ENCODE measurements around the gene KBTBD7.
A peak's percentile ranks its signal among the peaks of the same experiment; 100 is the strongest.

The KBTBD7 gene

DNA sequence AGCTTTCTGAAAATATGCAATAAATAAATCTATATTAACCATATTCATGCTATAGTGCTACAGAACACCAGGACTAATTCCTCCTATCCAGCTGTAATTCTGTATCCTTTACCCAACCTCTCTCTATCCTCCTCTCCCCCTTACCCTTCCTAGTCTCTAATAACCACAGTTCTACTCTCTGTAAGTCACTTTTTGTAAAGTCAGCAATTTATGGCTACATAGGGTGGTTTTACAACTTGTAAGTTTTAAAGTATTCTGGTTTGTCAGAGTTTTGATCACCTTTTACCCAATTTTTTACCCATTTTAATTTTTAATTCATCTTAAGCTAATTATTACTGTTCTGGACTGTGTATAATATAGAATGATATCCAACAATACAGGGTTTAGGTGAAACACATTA is 35.0 kb upstream of the KBTBD7 start:
- POLR2A ChIA-PET: no interaction called here
- Histone ChIP-seq H3K4me3 (ENCODE audit: control insufficient read depth in 1 of 7, extremely low read depth in 1 of 7, insufficient read depth in 4 of 7, low read depth in 2 of 7, low read length in 6 of 7) (no peak overlapping the region), H3K27me3 (replicated peaks in 2 of 5; ENCODE audit: control insufficient read depth in 4 of 5, insufficient read depth in 5 of 5, low read length in 4 of 5) (no peaks in the 10 kb centered on the region), H3K27ac (ENCODE audit: insufficient read depth in 1 of 2, low read depth in 1 of 2, low read length in 2 of 2, poor library complexity in 1 of 2, severe bottlenecking in 2 of 2) (no peak overlapping the region), H3K36me3 (ENCODE audit: control insufficient read depth in 4 of 4, insufficient read depth in 4 of 4, low read length in 3 of 4) (peaks cover 3 to 26% (median 19%) of the 10 kb centered on the region in 4 experiments), H3K4me1 (ENCODE audit: control extremely low read depth in 1 of 4, control insufficient read depth in 4 of 4, insufficient read depth in 4 of 4, low read length in 3 of 4) (peaks cover 0 to 2% (median 0%) of the 10 kb centered on the region in 4 experiments), H3K9me3 (ENCODE audit: control extremely low read depth in 1 of 5, control insufficient read depth in 4 of 5, insufficient read depth in 2 of 5, low read depth in 1 of 5, low read length in 4 of 5) (no peaks in the 10 kb centered on the region)
- no peak for DNase-seq
- CTCF ChIA-PET: interaction anchor here (0.8 to 1.0 kb wide), 2 partner anchors 155 to 156 kb away, joined by 4 to 5 read pairs; no protein-coding TSS in a partner anchor

DNA sequence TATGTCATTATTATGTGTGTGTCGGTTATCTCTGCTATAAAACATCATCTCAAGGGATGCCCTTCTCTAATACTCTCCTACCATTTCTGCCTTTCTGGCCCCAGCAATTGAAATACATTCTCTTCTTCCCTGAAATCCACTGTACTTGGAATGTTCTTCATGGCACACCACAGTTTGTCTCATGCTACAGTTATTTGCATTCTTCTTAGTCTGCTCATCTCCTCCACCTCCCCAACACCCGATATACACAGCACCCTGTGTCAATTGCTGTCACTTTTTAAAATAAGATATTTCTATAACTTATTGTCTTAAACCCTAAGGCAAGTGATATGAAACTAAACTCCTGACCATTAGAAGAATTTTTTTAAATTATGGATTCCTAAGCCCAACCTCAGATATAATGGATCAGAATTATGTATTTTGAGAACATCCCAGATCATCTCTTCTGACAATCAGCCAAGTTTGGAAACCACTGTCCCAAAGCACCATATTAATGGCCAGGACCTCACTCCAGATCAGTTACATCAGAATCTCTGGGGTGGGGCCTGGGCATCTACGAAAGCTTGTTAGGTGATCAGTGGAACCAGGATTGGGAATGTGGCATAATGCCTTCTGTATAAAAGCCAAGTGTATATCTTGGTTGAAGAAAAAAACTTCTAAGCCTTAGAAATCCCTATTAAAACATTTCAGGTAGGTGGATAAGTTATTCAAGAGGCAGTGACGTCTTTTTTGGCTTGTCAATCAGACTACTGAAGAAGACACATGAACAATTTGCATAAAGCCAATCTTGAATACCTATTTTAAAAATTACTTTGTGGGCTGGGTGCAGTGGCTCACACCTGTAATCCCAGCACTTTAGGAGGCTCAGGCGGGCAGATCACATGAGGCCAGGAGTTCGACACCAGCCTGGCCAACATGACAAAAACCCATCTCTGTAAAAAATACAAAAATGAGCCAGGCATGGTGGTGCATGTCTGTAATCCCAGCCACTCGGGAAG is 30.0 kb upstream of the KBTBD7 start:
- DNase-seq: no peak
- H3K4me3 ChIP-seq (ENCODE audit: control insufficient read depth in 1 of 7, extremely low read depth in 1 of 7, insufficient read depth in 4 of 7, low read depth in 2 of 7, low read length in 6 of 7): no peak overlapping the region
- H3K9me3 ChIP-seq (ENCODE audit: control extremely low read depth in 1 of 5, control insufficient read depth in 4 of 5, insufficient read depth in 2 of 5, low read depth in 1 of 5, low read length in 4 of 5): no peaks in the 10 kb centered on the region
- no peaks in the 10 kb centered on the region for H3K4me1 ChIP-seq (ENCODE audit: control extremely low read depth in 1 of 4, control insufficient read depth in 4 of 4, insufficient read depth in 4 of 4, low read length in 3 of 4)
- 98% methylated on average over 4 of the region's 7 CpGs for WGBS (ENCODE audit: insufficient coverage)
- no peaks in the 10 kb centered on the region for H3K27me3 ChIP-seq (replicated peaks in 2 of 5; ENCODE audit: control insufficient read depth in 4 of 5, insufficient read depth in 5 of 5, low read length in 4 of 5)
- no peak overlapping the region for H3K27ac ChIP-seq (ENCODE audit: insufficient read depth in 1 of 2, low read depth in 1 of 2, low read length in 2 of 2, poor library complexity in 1 of 2, severe bottlenecking in 2 of 2)
- ChIA-PET CTCF (no interaction called here), POLR2A (no interaction called here)
- H3K36me3 ChIP-seq (ENCODE audit: control insufficient read depth in 4 of 4, insufficient read depth in 4 of 4, low read length in 3 of 4): peaks cover 0 to 27% (median 14%) of the 10 kb centered on the region in 4 experiments

- ChIA-PET POLR2A (no interaction called here), CTCF (interaction anchor here (0.7 to 1.6 kb wide), 11 partner anchors 9 to 168 kb away, joined by 3 to 22 read pairs (median 3); no protein-coding TSS in a partner anchor)
- Histone ChIP-seq H3K36me3 (ENCODE audit: control insufficient read depth in 4 of 4, insufficient read depth in 4 of 4, low read length in 3 of 4) (peaks cover 0 to 20% (median 14%) of the 10 kb centered on the region in 4 experiments), H3K27me3 (replicated peaks in 2 of 5; ENCODE audit: control insufficient read depth in 4 of 5, insufficient read depth in 5 of 5, low read length in 4 of 5) (no peaks in the 10 kb centered on the region), H3K4me1 (ENCODE audit: control extremely low read depth in 1 of 4, control insufficient read depth in 4 of 4, insufficient read depth in 4 of 4, low read length in 3 of 4) (no peaks in the 10 kb centered on the region), H3K9me3 (ENCODE audit: control extremely low read depth in 1 of 5, control insufficient read depth in 4 of 5, insufficient read depth in 2 of 5, low read depth in 1 of 5, low read length in 4 of 5) (no peaks in the 10 kb centered on the region), H3K27ac (ENCODE audit: insufficient read depth in 1 of 2, low read depth in 1 of 2, low read length in 2 of 2, poor library complexity in 1 of 2, severe bottlenecking in 2 of 2) (no peak overlapping the region), H3K4me3 (ENCODE audit: control insufficient read depth in 1 of 7, extremely low read depth in 1 of 7, insufficient read depth in 4 of 7, low read depth in 2 of 7, low read length in 6 of 7) (no peak overlapping the region)
- DNase-seq: peak; percentile 54 to 70 (median 67)
- WGBS (ENCODE audit: insufficient coverage): 75% methylated on average over 4 of the region's 6 CpGs
Measured at GRCh38 chr13:41222259-41222852, 28.0 kb upstream of the KBTBD7 start.

DNA sequence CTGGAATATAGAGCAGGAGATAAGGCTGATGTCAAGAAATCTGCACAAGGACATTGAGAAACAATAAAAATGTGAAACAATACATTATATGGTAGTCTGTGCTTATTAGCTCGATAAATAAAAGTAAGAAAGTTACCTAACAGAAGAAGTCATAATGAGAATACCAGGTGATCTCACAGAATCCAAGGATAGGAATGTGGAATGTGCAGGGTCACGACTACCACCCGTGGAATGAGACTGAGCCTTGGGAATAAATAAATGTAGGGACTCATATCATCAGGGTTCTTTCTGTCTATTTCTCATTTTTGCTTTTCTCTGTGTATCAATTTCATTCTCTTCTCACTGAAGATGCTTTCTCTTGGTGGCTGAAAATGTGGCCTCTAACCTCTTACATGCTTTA is 26.0 kb upstream of the KBTBD7 start:
- Histone ChIP-seq H3K9me3 (ENCODE audit: control extremely low read depth in 1 of 5, control insufficient read depth in 4 of 5, insufficient read depth in 2 of 5, low read depth in 1 of 5, low read length in 4 of 5) (no peaks in the 10 kb centered on the region), H3K27ac (ENCODE audit: insufficient read depth in 1 of 2, low read depth in 1 of 2, low read length in 2 of 2, poor library complexity in 1 of 2, severe bottlenecking in 2 of 2) (no peak overlapping the region), H3K27me3 (replicated peaks in 2 of 5; ENCODE audit: control insufficient read depth in 4 of 5, insufficient read depth in 5 of 5, low read length in 4 of 5) (no peaks in the 10 kb centered on the region), H3K4me3 (ENCODE audit: control insufficient read depth in 1 of 7, extremely low read depth in 1 of 7, insufficient read depth in 4 of 7, low read depth in 2 of 7, low read length in 6 of 7) (no peak overlapping the region), H3K4me1 (ENCODE audit: control extremely low read depth in 1 of 4, control insufficient read depth in 4 of 4, insufficient read depth in 4 of 4, low read length in 3 of 4) (no peaks in the 10 kb centered on the region), H3K36me3 (ENCODE audit: control insufficient read depth in 4 of 4, insufficient read depth in 4 of 4, low read length in 3 of 4) (peaks cover 0 to 14% (median 11%) of the 10 kb centered on the region in 4 experiments)
- CTCF ChIA-PET: interaction anchor here (0.7 to 2.8 kb wide), 3 partner anchors 40 to 146 kb away, joined by 3 to 13 read pairs (median 3); no protein-coding TSS in a partner anchor
- POLR2A ChIA-PET: no interaction called here
- DNase-seq: no peak
- 100% methylated on average over 1 of the region's 3 CpGs for WGBS (ENCODE audit: insufficient coverage)

GRCh38 chr13:41216160-41216559 is 21.8 kb upstream of the KBTBD7 start:
- Histone ChIP-seq H3K27me3 (replicated peaks in 2 of 5; ENCODE audit: control insufficient read depth in 4 of 5, insufficient read depth in 5 of 5, low read length in 4 of 5) (no peaks in the 10 kb centered on the region), H3K27ac (ENCODE audit: insufficient read depth in 1 of 2, low read depth in 1 of 2, low read length in 2 of 2, poor library complexity in 1 of 2, severe bottlenecking in 2 of 2) (no peak overlapping the region), H3K4me1 (ENCODE audit: control extremely low read depth in 1 of 4, control insufficient read depth in 4 of 4, insufficient read depth in 4 of 4, low read length in 3 of 4) (no peaks in the 10 kb centered on the region), H3K36me3 (ENCODE audit: control insufficient read depth in 4 of 4, insufficient read depth in 4 of 4, low read length in 3 of 4) (peaks cover 0 to 9% (median 5%) of the 10 kb centered on the region in 4 experiments), H3K4me3 (ENCODE audit: control insufficient read depth in 1 of 7, extremely low read depth in 1 of 7, insufficient read depth in 4 of 7, low read depth in 2 of 7, low read length in 6 of 7) (no peak overlapping the region), H3K9me3 (ENCODE audit: control extremely low read depth in 1 of 5, control insufficient read depth in 4 of 5, insufficient read depth in 2 of 5, low read depth in 1 of 5, low read length in 4 of 5) (peaks cover 0 to 6% (median 0%) of the 10 kb centered on the region in 5 experiments)
- ChIA-PET POLR2A (no interaction called here), CTCF (interaction anchor here (1.7 kb wide), 1 partner anchor 142 kb away, joined by 8 read pairs; no protein-coding TSS in a partner anchor)
- DNase-seq: no peak

DNA sequence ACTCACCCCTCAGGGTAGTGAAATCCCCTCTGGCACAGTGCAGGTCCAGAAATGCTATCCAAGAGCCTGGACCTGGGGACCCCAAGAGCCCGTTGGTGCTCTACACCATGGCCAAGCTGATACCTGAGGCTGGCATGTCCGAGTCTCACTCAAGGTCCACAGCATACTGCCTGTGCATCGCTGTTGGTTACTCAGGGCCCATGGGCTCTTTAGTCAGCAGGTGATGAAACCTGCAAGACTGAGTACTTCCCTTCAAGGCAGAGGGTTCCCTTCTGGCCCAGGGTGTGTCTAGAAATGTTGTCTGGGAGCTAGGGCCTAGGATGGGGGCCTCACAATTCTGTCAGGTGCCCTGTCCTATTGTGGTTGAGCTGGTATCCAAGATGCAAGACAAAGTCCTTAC is 19.6 kb upstream of the KBTBD7 start:
- DNase-seq: no peak
- H3K9me3 ChIP-seq (ENCODE audit: control extremely low read depth in 1 of 5, control insufficient read depth in 4 of 5, insufficient read depth in 2 of 5, low read depth in 1 of 5, low read length in 4 of 5): peaks cover 0 to 13% (median 2%) of the 10 kb centered on the region in 5 experiments
- CTCF ChIA-PET: no interaction called here
- H3K36me3 ChIP-seq (ENCODE audit: control insufficient read depth in 4 of 4, insufficient read depth in 4 of 4, low read length in 3 of 4): peaks cover 0 to 5% (median 2%) of the 10 kb centered on the region in 4 experiments
- H3K27me3 ChIP-seq (replicated peaks in 2 of 5; ENCODE audit: control insufficient read depth in 4 of 5, insufficient read depth in 5 of 5, low read length in 4 of 5): no peaks in the 10 kb centered on the region
- H3K4me1 ChIP-seq (ENCODE audit: control extremely low read depth in 1 of 4, control insufficient read depth in 4 of 4, insufficient read depth in 4 of 4, low read length in 3 of 4): no peaks in the 10 kb centered on the region
- H3K4me3 ChIP-seq (ENCODE audit: control insufficient read depth in 1 of 7, extremely low read depth in 1 of 7, insufficient read depth in 4 of 7, low read depth in 2 of 7, low read length in 6 of 7): no peak overlapping the region
- WGBS (ENCODE audit: insufficient coverage): 100% methylated on average over 2 of the region's 3 CpGs
- POLR2A ChIA-PET: no interaction called here
- no peak overlapping the region for H3K27ac ChIP-seq (ENCODE audit: insufficient read depth in 1 of 2, low read depth in 1 of 2, low read length in 2 of 2, poor library complexity in 1 of 2, severe bottlenecking in 2 of 2)

- Histone ChIP-seq H3K4me1 (ENCODE audit: control extremely low read depth in 1 of 4, control insufficient read depth in 4 of 4, insufficient read depth in 4 of 4, low read length in 3 of 4) (no peaks in the 10 kb centered on the region), H3K36me3 (ENCODE audit: control insufficient read depth in 4 of 4, insufficient read depth in 4 of 4, low read length in 3 of 4) (peaks cover 0 to 5% (median 2%) of the 10 kb centered on the region in 4 experiments), H3K27ac (ENCODE audit: insufficient read depth in 1 of 2, low read depth in 1 of 2, low read length in 2 of 2, poor library complexity in 1 of 2, severe bottlenecking in 2 of 2) (no peak overlapping the region), H3K9me3 (ENCODE audit: control extremely low read depth in 1 of 5, control insufficient read depth in 4 of 5, insufficient read depth in 2 of 5, low read depth in 1 of 5, low read length in 4 of 5) (peaks cover 0 to 16% (median 2%) of the 10 kb centered on the region in 5 experiments), H3K27me3 (replicated peaks in 2 of 5; ENCODE audit: control insufficient read depth in 4 of 5, insufficient read depth in 5 of 5, low read length in 4 of 5) (no peaks in the 10 kb centered on the region), H3K4me3 (ENCODE audit: control insufficient read depth in 1 of 7, extremely low read depth in 1 of 7, insufficient read depth in 4 of 7, low read depth in 2 of 7, low read length in 6 of 7) (no peak overlapping the region)
- WGBS (ENCODE audit: insufficient coverage): 100% methylated on average over 3 of the region's 3 CpGs
- DNase-seq: no peak
- ChIA-PET CTCF (no interaction called here), POLR2A (no interaction called here)
Measured at GRCh38 chr13:41213316-41213715, 18.9 kb upstream of the KBTBD7 start.
